MCF 10A (cell line): ENCODE measurements around the gene AUTS2. TPM values are rescaled to one million over a fixed set of nuclear protein-coding genes. Genes with fewer than 3 reads are reported as not detected.

ENCODE experiments used
- BruUV-seq: library from RNA; stranded (reverse); fragments of 400-500 nt; replicated peaks from 2 replicates; lab custom pipeline; 2021; lab: Mats Ljungman, UMichigan
- CTCF ChIA-PET: fragments of 300-600 bp; sonication (Branson Sonifier 250); formaldehyde crosslinking; extraction: SDS; loops from one replicate; lab custom pipeline; 2021; ENCODE audit warnings: antibody characterized with exemption, inconsistent platforms; lab: Yijun Ruan, JAX
- POLR2A ChIA-PET: fragments of 300-600, 350-650 bp; sonication (Branson Sonifier 250); formaldehyde crosslinking; extraction: SDS; loops from one replicate; lab custom pipeline; 2020; ENCODE audit warnings: antibody characterized with exemption, inconsistent platforms; lab: Yijun Ruan, JAX
- DNase-seq: peaks from one replicate; pipeline ENCODE4 v3.0.0-alpha.2; 2018; ENCODE audit not compliant: unreplicated experiment
- H3K27ac Mint-ChIP-seq: one replicate; pipeline ENCODE4 v1.8.0; 2022; ENCODE audit warnings: mild to moderate bottlenecking, low read depth, mixed read lengths; ENCODE audit not compliant: unreplicated experiment
- H3K27me3 Mint-ChIP-seq: one replicate; pipeline ENCODE4 v1.8.0; 2022; ENCODE audit warnings: mixed read lengths; ENCODE audit not compliant: insufficient read depth, unreplicated experiment
- H3K36me3 Mint-ChIP-seq: one replicate; pipeline ENCODE4 v1.8.0; 2022; ENCODE audit warnings: mild to moderate bottlenecking, moderate library complexity, mixed read lengths; ENCODE audit not compliant: insufficient read depth, unreplicated experiment
- H3K4me1 Mint-ChIP-seq: one replicate; pipeline ENCODE4 v1.8.0; 2022; ENCODE audit warnings: mixed read lengths; ENCODE audit not compliant: insufficient read depth, unreplicated experiment
- H3K4me3 Mint-ChIP-seq: one replicate; pipeline ENCODE4 v1.8.0; 2022; ENCODE audit warnings: mild to moderate bottlenecking, moderate library complexity, mixed read lengths; ENCODE audit not compliant: unreplicated experiment
- H3K9me3 Mint-ChIP-seq: one replicate; pipeline ENCODE4 v1.8.0; 2022; ENCODE audit warnings: mixed read lengths; ENCODE audit not compliant: unreplicated experiment
- intact Hi-C: fragments of 100-400 bp; cut with micrococcal nuclease; formaldehyde crosslinking; loops from 2 replicates; pipeline ENCODE4 v1.14.1; 2022
- total RNA-seq: library from RNA; stranded (reverse); gene quantifications from 2 replicates; pipeline ENCODE4 v1.2.3, GENCODE V29; 2022
- TF ChIP-seq, protein P1 (sequence below): fragments of 200-600 bp; IDR thresholded peaks from one replicate; pipeline ENCODE4 v1.8.0; 2022; ENCODE audit warnings: antibody characterized with exemption, mild to moderate bottlenecking; ENCODE audit not compliant: unreplicated experiment

Gene AUTS2
- total RNA-seq, 1 experiment from 2014 or later, result 1.3 TPM

DNA sequence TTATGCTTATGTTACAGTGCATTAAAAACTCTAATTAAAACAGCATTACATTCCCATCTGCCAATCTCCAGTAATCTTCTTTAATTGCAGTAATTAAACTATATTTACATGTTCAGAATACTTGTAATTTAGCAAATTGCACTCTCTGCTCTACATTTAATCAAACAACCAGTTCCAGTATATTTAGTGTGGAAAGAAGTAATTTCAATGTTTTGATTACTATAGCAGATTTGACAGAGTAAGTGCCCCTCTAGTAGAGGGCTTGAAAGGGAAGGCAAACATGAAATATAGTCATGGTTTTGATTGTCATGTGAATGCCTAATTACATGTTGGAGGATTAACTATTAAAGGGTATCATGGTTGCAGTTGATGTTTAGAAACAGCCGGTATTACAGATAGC, 739.7 kb downstream of the AUTS2 start:
- no peaks in the 10 kb centered on the region for H3K27me3 Mint-ChIP-seq
- no peaks in the 10 kb centered on the region for H3K9me3 Mint-ChIP-seq
- H3K4me3 Mint-ChIP-seq, result no peak overlapping the region
- ChIA-PET CTCF (interaction anchor here (1.0 kb wide), 1 partner anchor 62 kb away, joined by 3 read pairs; no protein-coding TSS in a partner anchor), POLR2A (no interaction called here)
- TF ChIP-seq, protein P1, sequence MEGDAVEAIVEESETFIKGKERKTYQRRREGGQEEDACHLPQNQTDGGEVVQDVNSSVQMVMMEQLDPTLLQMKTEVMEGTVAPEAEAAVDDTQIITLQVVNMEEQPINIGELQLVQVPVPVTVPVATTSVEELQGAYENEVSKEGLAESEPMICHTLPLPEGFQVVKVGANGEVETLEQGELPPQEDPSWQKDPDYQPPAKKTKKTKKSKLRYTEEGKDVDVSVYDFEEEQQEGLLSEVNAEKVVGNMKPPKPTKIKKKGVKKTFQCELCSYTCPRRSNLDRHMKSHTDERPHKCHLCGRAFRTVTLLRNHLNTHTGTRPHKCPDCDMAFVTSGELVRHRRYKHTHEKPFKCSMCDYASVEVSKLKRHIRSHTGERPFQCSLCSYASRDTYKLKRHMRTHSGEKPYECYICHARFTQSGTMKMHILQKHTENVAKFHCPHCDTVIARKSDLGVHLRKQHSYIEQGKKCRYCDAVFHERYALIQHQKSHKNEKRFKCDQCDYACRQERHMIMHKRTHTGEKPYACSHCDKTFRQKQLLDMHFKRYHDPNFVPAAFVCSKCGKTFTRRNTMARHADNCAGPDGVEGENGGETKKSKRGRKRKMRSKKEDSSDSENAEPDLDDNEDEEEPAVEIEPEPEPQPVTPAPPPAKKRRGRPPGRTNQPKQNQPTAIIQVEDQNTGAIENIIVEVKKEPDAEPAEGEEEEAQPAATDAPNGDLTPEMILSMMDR, result no peak
- H3K27ac Mint-ChIP-seq, result no peak overlapping the region
- BruUV-seq, result no TSS peak
- no peaks in the 10 kb centered on the region for H3K36me3 Mint-ChIP-seq
- intact Hi-C loops, result no loop called here
- H3K4me1 Mint-ChIP-seq, result no peaks in the 10 kb centered on the region
- no peak for DNase-seq

GRCh38 chr7:70340236-70340635, 742.0 kb downstream of the AUTS2 start:
- H3K27ac Mint-ChIP-seq, result no peak overlapping the region
- H3K36me3 Mint-ChIP-seq, result no peaks in the 10 kb centered on the region
- intact Hi-C loops, result no loop called here
- BruUV-seq, result no TSS peak
- H3K4me3 Mint-ChIP-seq, result no peak overlapping the region
- no peaks in the 10 kb centered on the region for H3K9me3 Mint-ChIP-seq
- H3K27me3 Mint-ChIP-seq, result no peaks in the 10 kb centered on the region
- no peaks in the 10 kb centered on the region for H3K4me1 Mint-ChIP-seq
- TF ChIP-seq, protein P1, result no peak
- DNase-seq, result no peak
- ChIA-PET POLR2A (no interaction called here), CTCF (no interaction called here)

DNA sequence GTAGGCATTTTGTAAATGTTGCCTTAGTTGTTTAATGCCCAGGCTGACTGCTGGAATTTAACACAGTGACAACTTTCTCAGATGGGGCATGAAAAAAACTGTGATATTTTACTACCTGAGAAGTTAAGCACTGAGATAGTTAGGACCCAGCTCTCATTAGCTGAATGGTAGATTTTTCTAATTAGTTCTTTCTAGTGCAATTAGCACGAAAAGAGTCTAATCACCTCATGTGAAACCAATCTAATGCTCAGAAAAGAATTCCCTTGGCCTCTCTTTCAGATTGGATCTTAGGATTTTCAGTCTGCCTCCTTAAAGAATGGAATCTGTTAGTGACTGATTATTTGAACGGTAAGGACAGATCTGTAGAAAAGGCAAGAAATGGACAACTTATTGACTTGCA, 743.2 kb downstream of the AUTS2 start:
- no peak overlapping the region for H3K4me3 Mint-ChIP-seq
- H3K9me3 Mint-ChIP-seq, result peaks cover 3% of the 10 kb centered on the region
- intact Hi-C loops, result no loop called here
- H3K27me3 Mint-ChIP-seq, result no peaks in the 10 kb centered on the region
- CTCF ChIA-PET, result no interaction called here
- no peak overlapping the region for H3K27ac Mint-ChIP-seq
- no peaks in the 10 kb centered on the region for H3K4me1 Mint-ChIP-seq
- H3K36me3 Mint-ChIP-seq, result no peaks in the 10 kb centered on the region
- TF ChIP-seq, protein P1, result no peak
- DNase-seq, result no peak
- POLR2A ChIA-PET, result no interaction called here
- BruUV-seq, result no TSS peak

DNA sequence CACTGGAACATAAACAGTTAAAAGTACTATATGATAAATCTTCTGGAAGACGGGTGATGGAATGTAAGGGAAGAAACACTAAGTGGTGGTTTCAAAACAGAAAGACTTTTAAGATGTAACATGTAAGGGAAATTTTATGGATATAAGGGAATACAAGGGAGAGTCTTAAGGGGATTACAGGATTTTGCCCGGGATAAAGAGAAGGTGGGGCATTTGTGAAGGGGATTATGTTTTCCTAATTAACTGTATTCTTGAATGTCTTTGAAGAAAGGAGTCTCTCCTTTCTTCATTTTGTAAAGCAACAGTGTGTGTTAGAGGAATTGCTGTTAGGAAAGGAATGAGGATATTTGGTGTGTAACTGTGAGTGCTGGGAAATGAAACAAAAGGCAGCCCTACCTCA, 745.2 kb downstream of the AUTS2 start:
- Mint-ChIP-seq H3K9me3 (peaks cover 13% of the 10 kb centered on the region), H3K4me1 (no peaks in the 10 kb centered on the region), H3K27me3 (no peaks in the 10 kb centered on the region), H3K27ac (no peak overlapping the region), H3K4me3 (no peak overlapping the region), H3K36me3 (no peaks in the 10 kb centered on the region)
- intact Hi-C loops, result no loop called here
- no peak for DNase-seq
- BruUV-seq, result no TSS peak
- CTCF ChIA-PET, result interaction anchor here (0.6 kb wide), 1 partner anchor 87 kb away, joined by 4 read pairs; no protein-coding TSS in a partner anchor
- POLR2A ChIA-PET, result no interaction called here
- TF ChIP-seq, protein P1, result no peak
